PC-3 (cell line): ENCODE data around the gene DLGAP1. TPM values are rescaled to one million over a fixed set of nuclear protein-coding genes. Genes with fewer than 3 reads are reported as not detected.

Source experiments
- ATAC-seq: fragments of 200-7000 bp; cut with Tn5 transposase; 2 replicates; pipeline ENCODE4 v1.9.1; 2020; ENCODE audit warnings: mild to moderate bottlenecking, moderate library complexity
- BruUV-seq: library from RNA; stranded (reverse); fragments of 400-500 nt; replicated peaks from 2 replicates; lab custom pipeline; 2021; lab: Mats Ljungman, UMichigan
- CTCF ChIA-PET: fragments of 300-600 bp; sonication (Branson Sonifier 250); formaldehyde crosslinking; loops from one replicate; lab custom pipeline; 2022; ENCODE audit warnings: antibody characterized with exemption; lab: Charles Lee
- POLR2A ChIA-PET: fragments of 300-600 bp; sonication (Branson Sonifier 250); formaldehyde crosslinking; loops from one replicate; lab custom pipeline; 2022; ENCODE audit warnings: antibody characterized with exemption; ENCODE audit not compliant: unreplicated experiment; lab: Charles Lee
- DNase-seq: peaks from one replicate; pipeline ENCODE4 v3.0.0-alpha.2; 2015
- H2AFZ ChIP-seq: fragments of 300-600 bp; sonication (generic); 2 replicates; pipeline ENCODE4 v1.6.0; 2016; ENCODE audit warnings: antibody characterized with exemption, low read length
- H3F3A ChIP-seq: fragments of 300-600 bp; sonication (generic); one replicate; pipeline ENCODE4 v1.6.0; 2017; ENCODE audit warnings: antibody characterized with exemption, low read length, control low read depth, mild to moderate bottlenecking; ENCODE audit not compliant: unreplicated experiment
- H3K27ac ChIP-seq: fragments of 300-600 bp; sonication (generic); 2 replicates; pipeline ENCODE4 v1.5.1; 2016; ENCODE audit warnings: mild to moderate bottlenecking, low read length
- H3K27me3 ChIP-seq: fragments of 300-600 bp; sonication (generic); 2 replicates; pipeline ENCODE4 v1.6.1; 2016; ENCODE audit warnings: low read length, mixed read lengths
- H3K36me3 ChIP-seq: fragments of 300-600 bp; sonication (generic); 2 replicates; pipeline ENCODE4 v1.6.1; 2016; ENCODE audit warnings: low read depth, mixed run types, low read length, mixed read lengths
- H3K4me1 ChIP-seq: fragments of 300-600 bp; sonication (generic); 2 replicates; pipeline ENCODE4 v1.5.1; 2016; ENCODE audit warnings: low read length; ENCODE audit not compliant: insufficient read depth
- H3K4me2 ChIP-seq: fragments of 300-600 bp; sonication (generic); 2 replicates; pipeline ENCODE4 v1.6.0; 2016; ENCODE audit warnings: low read length
- H3K4me3 ChIP-seq: fragments of 300-600 bp; sonication (generic); 2 replicates; pipeline ENCODE4 v1.5.1; 2016; ENCODE audit warnings: mild to moderate bottlenecking, low read length, mixed read lengths
- H3K79me2 ChIP-seq: fragments of 300-600 bp; sonication (generic); 2 replicates; pipeline ENCODE4 v1.6.1; 2017; ENCODE audit warnings: low read length, mixed read lengths
- H3K9ac ChIP-seq: fragments of 300-600 bp; sonication (generic); 2 replicates; pipeline ENCODE4 v1.6.0; 2016; ENCODE audit warnings: mild to moderate bottlenecking, low read length
- H3K9me2 ChIP-seq: fragments of 300-600 bp; sonication (generic); replicated peaks from 2 replicates; pipeline ENCODE4 v1.6.1; 2016; ENCODE audit warnings: mixed run types, low read length, mixed read lengths
- H3K9me3 ChIP-seq: fragments of 300-600 bp; sonication (generic); 2 replicates; pipeline ENCODE4 v1.6.1; 2016; ENCODE audit warnings: low read length, mixed read lengths
- H4K20me1 ChIP-seq: fragments of 300-600 bp; sonication (generic); 2 replicates; pipeline ENCODE4 v1.6.1; 2016; ENCODE audit warnings: low read length, mixed read lengths
- CTCF ChIP-seq: fragments of 300-600 bp; sonication (generic); conservative IDR thresholded peaks from 2 replicates; pipeline ENCODE4 v1.5.1; 2017; ENCODE audit warnings: antibody characterized with exemption, low read depth, mild to moderate bottlenecking, low read length
- EZH2 ChIP-seq: fragments of 300-600 bp; sonication (generic); IDR thresholded peaks from one replicate; pipeline ENCODE4 v1.6.1; 2017; ENCODE audit warnings: antibody characterized with exemption, mild to moderate bottlenecking, low read length; ENCODE audit not compliant: unreplicated experiment
- EZH2phosphoT487 ChIP-seq: fragments of 300-600 bp; sonication (generic); IDR thresholded peaks from 2 replicates; pipeline ENCODE4 v1.6.1; 2018; ENCODE audit warnings: mild to moderate bottlenecking, antibody characterized with exemption, low read length, borderline replicate concordance
- intact Hi-C: fragments of 100-400 bp; cut with micrococcal nuclease; formaldehyde crosslinking; loops from 2 replicates; pipeline ENCODE4 v1.9.0; 2023
- total RNA-seq: library from RNA; depleted of rRNA; stranded (reverse); fragments of >200 nt; gene quantifications from 2 replicates; pipeline ENCODE4 v1.2.3, GENCODE V29; 2014

The DLGAP1 gene
- total RNA-seq, 1 experiment from 2014 or later, result not detected

DNA sequence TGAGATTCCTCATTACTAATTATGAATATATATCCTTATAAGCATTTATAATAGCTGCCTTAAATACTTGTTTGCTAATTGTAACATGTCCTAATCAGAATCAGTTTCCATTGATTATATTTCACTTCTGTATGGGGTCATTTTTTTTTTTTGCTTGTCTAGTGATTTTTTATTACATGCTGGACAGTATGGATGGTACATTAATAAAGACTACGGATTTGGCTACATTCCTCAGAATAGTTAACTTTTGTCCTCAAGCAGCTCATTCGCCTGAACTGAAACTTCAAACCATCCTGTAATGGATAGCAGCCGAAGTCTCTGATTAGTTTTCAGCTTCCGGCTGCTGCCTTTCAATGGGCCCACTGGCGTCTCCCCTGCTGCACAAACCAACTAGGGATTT is 993.4 kb downstream of the DLGAP1 start:
- ATAC-seq (no peak), DNase-seq (no peak)
- no peaks in the 10 kb centered on the region for H3K27me3 ChIP-seq
- no peak overlapping the region for H3K4me2 ChIP-seq
- H3K79me2 ChIP-seq, result peaks cover 32% of the 10 kb centered on the region
- H3K4me3 ChIP-seq, result no peak overlapping the region
- no TSS peak for BruUV-seq
- ChIA-PET CTCF (no interaction called here), POLR2A (no interaction called here)
- TF ChIP-seq EZH2 (no peak), CTCF (no peak)
- H3F3A ChIP-seq, result peaks cover 3% of the 10 kb centered on the region
- H3K4me1 ChIP-seq, result peaks cover 41% of the 10 kb centered on the region
- no peak overlapping the region for H3K9ac ChIP-seq
- H3K9me2 ChIP-seq, result no peaks in the 10 kb centered on the region
- H4K20me1 ChIP-seq, result no peaks in the 10 kb centered on the region
- H2AFZ ChIP-seq, result no peak overlapping the region
- H3K27ac ChIP-seq, result no peak overlapping the region
- H3K36me3 ChIP-seq, result peaks cover 38% of the 10 kb centered on the region
- no peaks in the 10 kb centered on the region for H3K9me3 ChIP-seq
- intact Hi-C loops, result no loop called here

DNA sequence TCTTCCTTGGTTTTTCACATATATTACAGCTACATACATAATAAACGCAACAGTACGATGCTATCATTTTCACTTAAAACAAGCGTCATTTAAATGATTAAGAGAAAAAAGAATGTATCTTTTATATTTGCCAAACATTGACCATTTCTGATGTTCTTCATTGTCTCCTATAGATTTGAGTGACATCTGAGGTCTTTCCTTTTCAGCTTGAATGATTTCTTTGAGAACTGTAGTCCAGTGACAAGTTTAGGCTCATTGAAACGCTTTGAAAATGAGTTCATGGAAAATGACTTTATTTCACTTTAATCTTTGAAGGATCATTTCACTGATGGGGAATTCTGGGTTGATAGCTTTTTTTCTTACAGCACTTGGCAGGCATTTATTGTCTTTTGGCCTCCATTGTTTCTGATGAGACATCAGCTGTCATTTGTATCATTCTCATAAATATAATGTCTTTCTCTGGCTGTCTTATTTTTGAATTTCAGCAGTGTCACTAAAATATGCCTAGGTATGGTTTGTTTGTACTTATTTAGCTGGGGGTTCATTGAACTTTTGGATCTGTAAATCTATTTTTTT is 994.2 kb downstream of the DLGAP1 start:
- Histone ChIP-seq H3F3A (peaks cover 8% of the 10 kb centered on the region), H3K27ac (no peak overlapping the region), H3K36me3 (peaks cover 38% of the 10 kb centered on the region), H3K4me1 (peaks cover 41% of the 10 kb centered on the region), H3K9me2 (no peaks in the 10 kb centered on the region), H3K4me3 (no peak overlapping the region), H3K9me3 (no peaks in the 10 kb centered on the region), H3K79me2 (peaks cover 39% of the 10 kb centered on the region), H3K9ac (no peak overlapping the region), H3K27me3 (no peaks in the 10 kb centered on the region), H3K4me2 (no peak overlapping the region), H2AFZ (no peak overlapping the region), H4K20me1 (peaks cover 6% of the 10 kb centered on the region; the same call in 1 of the 2 replicates)
- intact Hi-C loops, result no loop called here
- TF ChIP-seq CTCF, result no peak
- TF ChIP-seq EZH2, result no peak
- no peak for TF ChIP-seq EZH2phosphoT487
- DNase-seq (no peak), ATAC-seq (no peak)
- POLR2A ChIA-PET, result interaction anchor here (0.7 kb wide), 1 partner anchor 351 kb away, joined by 6 read pairs; no protein-coding TSS in a partner anchor
- CTCF ChIA-PET, result no interaction called here
- BruUV-seq, result no TSS peak
